Lung (tissue), 12 donors: Measurements from ENCODE around the gene ARL5C. TPM values are rescaled to one million over a fixed set of nuclear protein-coding genes. Genes with fewer than 3 reads are reported as not detected.

Experiments used
- ATAC-seq: fragments of 200-7000 bp; cut with Tn5 transposase; one replicate; pipeline ENCODE4 v1.9.1; 2020; ENCODE audit warnings: moderate number of reproducible peaks; ENCODE audit not compliant: insufficient read depth, low FRiP score
- DNase-seq, 3 donors: peaks; one replicate each; pipeline ENCODE4 v3.0.0-alpha.2; 2013 to 2017
- H3K27ac ChIP-seq, 2 donors: one replicate each; pipeline ENCODE4 v1.5.1; 2013; ENCODE audit warnings: mild to moderate bottlenecking in 2 of 2, moderate library complexity in 2 of 2, control low read depth in 1 of 2, inconsistent platforms in 1 of 2, low read depth in 1 of 2, low read length in 1 of 2
- H3K27me3 ChIP-seq, 3 donors: one replicate each; pipeline ENCODE4 v1.5.1; 2013; ENCODE audit warnings: low read length in 2 of 3; ENCODE audit not compliant: control insufficient read depth in 3 of 3, insufficient read depth in 3 of 3
- H3K36me3 ChIP-seq, 4 donors: one replicate each; pipeline ENCODE4 v1.5.1; 2013; ENCODE audit warnings: low read length in 4 of 4, mild to moderate bottlenecking in 1 of 4, moderate library complexity in 1 of 4; ENCODE audit not compliant: control insufficient read depth in 4 of 4, insufficient read depth in 4 of 4
- H3K4me1 ChIP-seq, 5 donors: one replicate each; pipeline ENCODE4 v1.5.1; 2013; ENCODE audit warnings: low read length in 5 of 5, mild to moderate bottlenecking in 2 of 5, moderate library complexity in 1 of 5; ENCODE audit not compliant: control insufficient read depth in 5 of 5, insufficient read depth in 5 of 5
- H3K4me3 ChIP-seq: one replicate; pipeline ENCODE4 v1.5.1; 2013; ENCODE audit warnings: mild to moderate bottlenecking, control low read depth, moderate library complexity
- H3K9ac ChIP-seq, 2 donors: one replicate each; pipeline ENCODE4 v1.5.1; 2013; ENCODE audit warnings: low read length in 2 of 2, control low read depth in 1 of 2; ENCODE audit not compliant: insufficient read depth in 1 of 2
- H3K9me3 ChIP-seq, 4 donors: one replicate each; pipeline ENCODE4 v1.5.1; 2013; ENCODE audit warnings: low read length in 3 of 4, mild to moderate bottlenecking in 1 of 4, moderate library complexity in 1 of 4; ENCODE audit not compliant: control insufficient read depth in 4 of 4, insufficient read depth in 3 of 4
- CTCF ChIP-seq: IDR thresholded peaks from 2 replicates; pipeline ENCODE4 v1.5.1; 2012; ENCODE audit warnings: mild to moderate bottlenecking; ENCODE audit errors: control extremely low read depth, extremely low read depth
- WGBS, 2 donors: extraction: QIAGEN DNeasy Blood & Tissue Kit; methylation state at CpG; one replicate each; pipeline ENCODE4 v1.1.7; 2013; 5-methylcytosine and 5-hydroxymethylcytosine counted together
- polyA plus RNA-seq, 2 donors: library from polyadenylated mRNA; stranded (reverse); fragments of 200-250 nt; gene quantifications; one replicate each; pipeline ENCODE4 v1.2.1, GENCODE V29; 2013
- total RNA-seq, 2 donors: library from RNA; depleted of rRNA in 1 of 2; stranded (reverse); fragments of >200 nt in 1 of 2; gene quantifications; one replicate each; pipeline ENCODE4 v1.2.1, GENCODE V29; 2014 to 2021
- donor health status: control.
- donor health status: control.
- donor health status: Bipolar disorder and iron deficiency.
- donor health status: healthy.
- donor health status: DM: yes; HTN: yes; CAD: no.

Gene ARL5C
- total and polyA plus RNA-seq, 4 donors, result not detected

GRCh38 chr17:39144416-39144840 is 21.5 kb downstream of the ARL5C start:
- 33 to 43% methylated on average over 9 of the region's 9 CpGs for whole genome bisulfite sequencing, 2 donors

GRCh38 chr17:39143552-39144093 is 22.3 kb downstream of the ARL5C start:
- peak overlapping the region in 1 of 2 donors; percentile 26 for H3K27ac ChIP-seq
- H3K9me3 ChIP-seq, result no peaks in the 10 kb centered on the region
- H3K27me3 ChIP-seq, result peaks cover 0 to 4% (median 0%) of the 10 kb centered on the region in 3 donors
- ATAC-seq (no peak), DNase-seq (peak; percentile 48 to 54 (median 49))
- no peak overlapping the region for H3K9ac ChIP-seq
- WGBS, 2 donors, result 93 to 94% methylated on average over 7 of the region's 7 CpGs
- H3K36me3 ChIP-seq, result no peaks in the 10 kb centered on the region
- no peak for TF ChIP-seq CTCF
- no peak overlapping the region for H3K4me3 ChIP-seq
- peaks cover 0 to 7% (median 3%) of the 10 kb centered on the region in 5 donors for H3K4me1 ChIP-seq

More at GRCh38 chr17:39144416-39144840, 21.5 kb downstream of the ARL5C start:
- TF ChIP-seq CTCF, result no peak
- Histone ChIP-seq H3K27me3 (peaks cover 0 to 7% (median 0%) of the 10 kb centered on the region in 3 donors), H3K27ac (peak overlapping the region; percentile 17 to 26), H3K4me3 (no peak overlapping the region), H3K9me3 (no peaks in the 10 kb centered on the region), H3K9ac (no peak overlapping the region), H3K4me1 (peaks cover 0 to 7% (median 3%) of the 10 kb centered on the region in 5 donors), H3K36me3 (no peaks in the 10 kb centered on the region)
- DNase-seq, result peak; percentile 59 to 75 (median 70)
- ATAC-seq, result peak; percentile 75

- Histone ChIP-seq H3K36me3 (no peaks in the 10 kb centered on the region), H3K27me3 (no peaks in the 10 kb centered on the region), H3K4me3 (no peak overlapping the region), H3K27ac (no peak overlapping the region), H3K9ac (no peak overlapping the region), H3K9me3 (no peaks in the 10 kb centered on the region), H3K4me1 (peaks cover 0 to 7% (median 3%) of the 10 kb centered on the region in 5 donors)
- TF ChIP-seq CTCF, result no peak
- WGBS, 2 donors, result 84 to 88% methylated on average over 11 of the region's 11 CpGs
- ATAC-seq, result no peak
- DNase-seq, result no peak
Measured at GRCh38 chr17:39141915-39142664, 23.9 kb downstream of the ARL5C start.
